ENCODE measurements around the gene TIMP1.
"Not testable (repeated sequence)": the region's sequence is repeated elsewhere in the genome, so short reads cannot be mapped to it uniquely, and the experiment has no call there.

Gene TIMP1

GRCh38 chrX:47603125-47603524, 20.9 kb downstream of the TIMP1 start:
- not testable (repeated sequence) for DNase-seq (ENCODE audit: low read depth)

DNA sequence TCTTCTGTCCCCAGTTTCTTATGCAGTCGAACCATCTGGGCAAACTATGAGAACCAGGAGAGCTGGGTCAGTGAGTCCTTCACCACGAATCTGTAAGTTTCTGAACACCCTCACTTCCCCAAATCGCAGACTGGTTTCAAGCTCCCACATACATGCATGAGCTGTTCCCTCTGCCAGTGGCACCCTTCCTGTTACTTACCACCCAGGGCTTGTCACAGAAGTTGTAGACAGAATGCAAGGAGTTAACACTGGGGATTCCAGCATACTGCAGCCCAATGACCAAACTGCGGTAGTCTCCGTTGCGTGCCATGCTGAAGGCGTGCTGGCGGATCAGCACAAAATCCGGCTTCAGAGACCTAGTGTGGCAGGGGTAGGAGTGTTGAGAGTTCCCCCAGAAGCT, 22.8 kb downstream of the TIMP1 start:
- no peak for DNase-seq (ENCODE audit: low read depth)

DNA sequence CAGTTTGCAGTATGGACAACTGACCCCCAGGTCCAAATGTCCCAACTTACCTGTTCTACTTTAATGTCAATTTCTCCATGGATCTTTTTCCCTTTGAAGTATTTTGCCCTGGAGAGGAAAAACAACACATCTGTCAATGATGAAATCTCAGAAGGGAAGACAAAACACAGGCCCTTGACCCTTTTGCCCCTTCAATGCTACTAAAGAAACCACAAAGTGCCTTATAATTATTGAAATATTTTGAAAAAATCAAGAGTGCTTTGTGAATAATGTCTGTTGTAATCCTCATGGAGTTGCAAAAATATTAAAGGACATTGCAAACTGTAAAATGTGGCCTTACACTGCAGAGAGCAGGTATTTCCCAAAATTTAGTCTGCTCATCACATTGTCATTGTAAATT, 24.9 kb downstream of the TIMP1 start:
- DNase-seq (ENCODE audit: low read depth), result no peak

DNA sequence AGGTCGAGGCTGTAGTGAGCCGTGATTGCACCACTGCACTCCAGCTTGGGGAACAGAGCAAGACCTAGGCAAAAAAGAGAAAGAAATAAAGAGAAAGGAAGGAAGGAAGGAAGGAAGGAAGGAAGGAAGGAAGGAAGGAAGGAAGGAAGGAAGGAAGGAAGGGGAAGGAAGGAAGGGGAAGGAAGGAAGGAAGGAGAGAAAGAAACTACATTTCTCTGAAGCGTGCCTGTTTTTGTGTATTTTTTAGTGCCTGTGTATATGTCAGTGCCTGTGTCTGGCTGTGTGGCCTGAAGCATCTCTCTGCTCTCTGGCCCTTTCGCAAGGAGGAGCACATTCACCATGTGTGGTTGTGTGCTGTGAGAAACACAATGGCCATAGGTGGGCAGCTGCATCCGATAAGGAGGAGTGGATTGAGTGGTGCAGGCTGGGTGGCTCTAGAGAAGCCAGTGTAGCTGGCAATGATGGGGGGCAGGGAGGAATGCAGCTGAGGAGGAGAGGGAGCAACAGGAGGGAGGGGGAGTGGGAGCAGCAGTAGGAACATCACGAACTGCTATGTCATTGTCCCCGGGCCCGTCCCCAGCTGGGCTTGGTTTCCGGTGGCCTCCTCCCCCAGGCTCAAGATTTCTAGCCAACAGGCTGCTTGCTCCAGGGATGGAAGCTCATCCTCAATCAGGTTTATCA, 26.0 kb downstream of the TIMP1 start:
- no peak for DNase-seq (ENCODE audit: low read depth)

DNA sequence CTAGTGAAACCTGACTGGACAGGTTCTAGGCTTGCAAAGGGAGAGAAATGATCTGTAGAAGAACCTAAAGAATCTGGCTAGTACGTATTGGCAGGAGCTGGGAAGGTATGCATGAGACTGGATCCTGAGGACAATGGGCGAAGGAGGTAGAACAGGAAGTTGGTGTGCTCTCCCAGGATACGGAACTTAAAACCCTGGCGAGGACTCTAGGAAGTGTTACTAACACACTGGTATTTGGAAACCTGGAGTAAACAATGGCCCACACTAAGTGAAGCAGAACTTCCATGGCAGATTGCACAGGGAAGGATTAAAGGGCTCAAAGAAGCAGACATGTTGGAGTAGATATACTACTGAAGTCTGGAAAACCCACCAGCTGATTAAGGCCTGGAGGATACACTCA, 28.3 kb downstream of the TIMP1 start:
- no peak for DNase-seq (ENCODE audit: low read depth)

DNA sequence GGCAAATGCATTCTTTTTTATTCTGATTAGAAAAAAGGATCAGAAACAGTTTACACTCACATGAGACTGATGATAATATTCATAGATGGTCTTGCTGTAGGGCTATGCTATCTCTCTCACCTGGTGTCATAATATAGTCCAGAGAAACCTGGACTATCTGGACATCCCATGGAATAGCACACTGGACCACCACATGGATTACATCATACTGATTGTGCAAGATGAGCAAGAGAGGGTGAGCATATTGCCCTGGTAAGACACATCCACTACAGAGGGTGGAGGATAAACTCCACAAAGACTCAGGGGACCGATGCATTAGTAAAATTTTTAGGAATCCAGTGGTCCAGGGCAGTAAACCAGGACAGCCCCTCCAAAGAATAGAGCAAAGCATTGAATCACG, 29.3 kb downstream of the TIMP1 start:
- DNase-seq (ENCODE audit: low read depth), result no peak

DNA sequence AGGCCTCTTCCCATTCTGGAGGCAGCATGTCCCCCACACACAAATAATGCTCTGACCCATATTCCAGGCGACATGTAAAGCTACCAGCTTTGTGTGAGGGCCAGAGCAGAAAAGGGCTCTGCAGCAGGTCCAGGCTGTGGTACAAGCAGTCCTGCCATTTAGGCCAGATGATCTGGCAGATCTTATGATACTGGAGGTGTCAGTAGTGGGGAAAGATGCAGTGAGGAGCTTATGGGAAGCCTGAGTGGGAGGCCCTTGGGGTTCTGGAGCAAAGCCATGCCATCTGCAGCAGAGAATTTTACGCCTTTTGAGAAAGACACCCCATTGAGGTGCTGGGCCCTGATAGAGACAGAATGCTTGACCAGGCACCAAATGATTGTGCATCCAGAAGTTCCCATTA, 29.7 kb downstream of the TIMP1 start:
- no peak for DNase-seq (ENCODE audit: low read depth)

DNA sequence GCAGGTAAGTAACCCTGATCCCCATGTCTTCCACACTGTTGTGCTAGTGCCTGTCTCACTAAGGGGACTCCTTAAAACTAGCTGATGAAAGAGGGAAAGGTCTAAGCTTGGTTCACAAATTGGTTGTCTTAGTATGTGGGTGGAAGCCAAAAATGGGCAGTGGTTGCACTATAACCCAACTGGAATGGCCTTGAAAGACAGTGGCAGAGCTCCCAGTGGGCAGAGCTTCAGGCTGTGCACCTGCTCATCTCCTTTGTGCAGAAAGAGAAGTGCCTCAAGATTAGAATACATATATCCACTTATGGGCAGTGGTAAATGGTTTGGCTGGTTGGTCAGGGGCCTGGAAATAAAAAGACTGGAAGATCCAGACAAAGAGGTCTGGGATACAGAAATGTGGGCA, 30.2 kb downstream of the TIMP1 start:
- no peak for DNase-seq (ENCODE audit: low read depth)

DNA sequence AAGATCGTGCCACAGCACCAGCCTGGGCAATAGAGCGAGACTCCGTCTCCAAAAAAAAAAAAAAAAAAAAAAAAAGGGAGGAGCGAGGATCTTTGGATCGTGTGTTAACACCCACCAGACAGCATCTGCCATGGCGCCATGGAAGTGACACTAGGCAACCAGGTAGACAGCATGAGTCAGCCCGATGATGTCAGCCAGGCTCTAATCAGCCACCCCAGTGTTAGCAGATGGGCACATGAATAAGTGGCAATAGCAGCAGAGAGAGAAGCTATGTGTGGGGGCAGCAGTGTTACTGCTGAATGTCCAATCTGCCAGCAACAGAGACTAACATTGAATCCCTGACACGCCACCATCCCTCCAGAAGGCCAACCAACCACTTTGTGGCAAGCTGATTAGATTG, 30.8 kb downstream of the TIMP1 start:
- no peak for DNase-seq (ENCODE audit: low read depth)

DNA sequence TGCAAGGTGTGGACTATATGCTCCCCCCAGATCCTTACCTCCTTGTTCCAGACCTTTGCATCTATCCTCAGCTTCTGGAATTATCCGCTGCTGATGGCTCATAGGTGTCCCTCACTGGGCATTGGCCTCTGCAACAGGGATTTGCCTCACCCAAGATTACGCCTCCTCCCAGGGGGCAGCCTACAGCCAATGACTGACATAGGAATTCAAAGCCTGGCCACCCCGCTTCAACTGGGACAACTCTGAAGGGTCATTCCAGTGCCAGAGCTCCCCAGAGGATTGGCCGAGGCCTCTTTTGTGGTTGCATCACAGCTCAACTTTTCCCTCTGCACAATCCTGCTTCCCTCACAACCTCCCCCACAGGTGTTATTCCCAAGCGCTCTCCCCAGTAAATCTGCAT, 32.4 kb downstream of the TIMP1 start:
- DNase-seq (ENCODE audit: low read depth), result no peak

GRCh38 chrX:47618923-47619485, 36.8 kb downstream of the TIMP1 start:
- DNase-seq (ENCODE audit: low read depth), result no peak

DNA sequence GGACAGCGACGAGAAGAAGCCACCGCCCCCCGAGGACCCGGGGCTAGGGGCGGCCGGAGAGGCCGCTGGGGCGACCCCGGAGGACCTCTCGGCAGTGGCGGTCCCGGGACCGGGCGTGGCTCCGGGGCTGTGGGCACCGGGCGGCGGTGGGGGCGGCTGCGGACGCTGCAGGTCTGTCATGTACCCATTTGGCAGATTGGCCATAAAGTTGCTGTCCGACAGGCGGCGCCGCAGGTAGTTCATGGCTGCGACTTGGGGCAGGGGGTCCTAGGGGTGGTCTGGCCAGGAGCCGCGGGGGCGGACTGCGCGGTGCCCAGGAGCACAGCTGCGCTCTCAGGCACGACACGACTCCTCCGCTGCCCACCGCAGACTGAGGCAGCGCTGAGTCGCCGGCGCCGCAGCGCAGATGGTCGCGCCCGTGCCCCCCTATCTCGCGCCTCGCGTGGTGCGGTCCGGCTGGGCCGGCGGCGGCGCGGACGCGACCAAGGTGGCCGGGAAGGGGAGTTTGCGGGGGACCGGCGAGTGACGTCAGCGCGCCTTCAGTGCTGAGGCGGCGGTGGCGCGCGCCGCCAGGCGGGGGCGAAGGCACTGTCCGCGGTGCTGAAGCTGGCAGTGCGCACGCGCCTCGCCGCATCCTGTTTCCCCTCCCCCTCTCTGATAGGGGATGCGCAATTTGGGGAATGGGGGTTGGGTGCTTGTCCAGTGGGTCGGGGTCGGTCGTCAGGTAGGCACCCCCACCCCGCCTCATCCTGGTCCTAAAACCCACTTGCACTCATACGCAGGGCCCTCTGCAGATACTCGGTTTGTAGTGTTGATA, 37.5 kb downstream of the TIMP1 start, which contains the start of gene SYN1:
TSS of gene SYN1 (minus strand) at position 372 of the 817 bp plus-strand sequence. CDS start at position 243, 129 bp downstream.
- DNase-seq (ENCODE audit: low read depth), result peak; percentile 65

- DNase-seq (ENCODE audit: low read depth), result no peak
Measured at GRCh38 chrX:47620303-47620685, 38.1 kb downstream of the TIMP1 start.

- DNase-seq (ENCODE audit: low read depth), result no peak
Measured at GRCh38 chrX:47621851-47622250, 39.6 kb downstream of the TIMP1 start.

DNA sequence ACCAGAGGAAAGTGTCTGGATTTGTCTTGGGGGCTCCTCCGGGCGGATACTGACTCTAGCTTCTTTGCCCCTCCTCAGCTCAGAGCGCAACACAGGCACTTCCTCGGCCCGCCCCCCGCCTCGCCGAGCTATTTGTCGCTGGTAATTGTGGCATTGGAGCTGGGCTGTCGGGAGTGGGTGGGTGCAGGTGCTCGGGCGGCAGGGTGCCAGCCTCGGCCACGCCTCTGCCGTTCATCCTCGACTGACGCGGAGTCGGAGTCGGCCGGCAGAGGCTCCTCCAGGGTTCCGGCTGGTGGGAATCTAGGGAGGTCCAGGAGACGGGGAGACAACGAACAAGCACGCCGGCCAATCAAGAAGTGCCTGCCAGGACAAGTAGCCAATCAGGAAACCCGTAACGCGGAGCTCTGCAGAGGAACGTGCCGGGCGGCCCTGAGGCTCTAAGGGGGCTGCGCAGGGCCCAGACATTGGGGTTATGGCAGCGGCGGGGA, 41.3 kb downstream of the TIMP1 start:
- no peak for DNase-seq (ENCODE audit: low read depth)

- no peak for DNase-seq (ENCODE audit: low read depth)
Measured at GRCh38 chrX:47625365-47625764, 43.1 kb downstream of the TIMP1 start.

- no peak for DNase-seq (ENCODE audit: low read depth)
Measured at GRCh38 chrX:47628982-47629381, 46.7 kb downstream of the TIMP1 start.

DNA sequence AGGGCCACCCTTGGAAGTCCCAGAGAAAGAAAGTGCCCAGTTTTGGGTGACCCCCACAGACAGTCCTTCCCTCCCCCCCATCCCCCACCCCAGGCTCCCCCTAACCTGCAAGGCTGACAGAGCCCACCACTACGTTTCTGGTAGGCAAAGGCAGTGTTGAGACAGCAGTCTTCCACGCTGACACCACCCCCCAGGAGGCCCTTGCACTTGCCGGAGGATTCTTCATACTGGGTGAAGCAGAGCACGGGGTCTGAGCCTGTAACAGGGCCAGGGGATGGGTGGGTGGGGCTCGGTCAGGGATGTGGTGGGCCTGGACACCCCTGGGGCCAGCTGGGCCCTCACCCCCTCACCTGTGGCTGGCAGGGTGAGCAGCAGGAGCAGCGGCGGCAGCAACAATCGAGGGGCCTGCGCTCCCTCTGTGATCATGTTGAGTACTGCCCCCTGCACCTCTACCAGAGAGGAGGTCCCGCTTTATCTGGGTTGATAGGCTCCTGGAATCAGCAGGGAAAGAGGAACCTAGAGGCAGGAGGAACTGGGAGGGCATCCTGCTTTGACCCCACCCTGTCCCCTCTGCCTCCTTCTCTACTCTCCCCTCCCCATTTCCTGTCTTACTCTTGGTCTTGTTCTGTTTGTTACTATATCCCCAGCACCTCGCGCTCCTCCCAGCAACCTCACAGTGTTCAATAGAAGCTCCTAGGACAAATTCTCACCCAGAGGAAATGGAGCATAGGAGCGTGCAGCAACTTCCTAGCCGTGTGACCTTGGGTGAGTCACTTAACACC, 47.4 kb downstream of the TIMP1 start, which contains the start of gene CFP:
TSS of gene CFP (minus strand) at position 512 of the 782 bp plus-strand sequence. CDS start at position 426, 86 bp downstream.
- DNase-seq (ENCODE audit: low read depth), result no peak

DNA sequence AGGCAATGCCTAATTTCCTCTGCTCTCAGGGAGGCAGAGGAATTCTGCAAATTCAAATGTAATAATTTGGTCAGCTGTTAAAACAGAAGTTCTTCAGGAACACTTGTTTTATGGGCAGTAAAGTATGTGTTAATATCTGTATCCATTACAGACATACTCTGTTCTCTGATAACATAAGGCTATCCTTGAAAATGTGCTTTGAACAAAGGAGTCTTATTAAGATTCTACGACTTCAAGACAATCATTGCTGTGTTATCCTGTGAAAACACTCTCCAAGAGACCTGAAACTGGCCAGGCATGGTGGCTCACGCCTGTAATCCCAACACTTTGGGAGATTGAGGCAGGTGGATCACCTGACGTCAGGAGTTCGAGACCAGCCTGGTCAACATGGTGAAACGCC, 49.4 kb downstream of the TIMP1 start:
- DNase-seq (ENCODE audit: low read depth), result no peak

DNA sequence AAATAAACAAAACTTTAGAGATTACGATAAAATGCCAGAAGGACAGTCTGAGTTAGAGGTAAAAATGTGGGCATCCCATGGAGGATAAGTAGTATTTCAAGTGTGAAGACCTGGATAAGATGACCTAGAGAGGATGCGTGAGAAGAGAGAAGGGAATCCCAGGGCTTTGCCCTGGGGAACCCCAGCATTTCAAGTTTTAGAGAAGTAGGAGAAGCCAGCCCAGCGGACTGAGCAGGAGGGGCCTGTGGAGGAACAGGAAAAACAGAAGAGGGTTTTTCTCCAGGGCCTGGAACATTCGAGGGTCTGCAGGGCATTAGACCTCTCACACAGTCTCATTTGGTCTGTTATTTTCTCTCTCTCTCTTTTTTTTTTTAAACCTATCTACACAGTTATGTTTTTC, 50.4 kb downstream of the TIMP1 start:
- no peak for DNase-seq (ENCODE audit: low read depth)

GRCh38 chrX:47633689-47634590, 51.7 kb downstream of the TIMP1 start:
- no peak for DNase-seq (ENCODE audit: low read depth)

All from activated T-cell treated with anti-CD3 and anti-CD28 coated beads for 1 hour (primary cell).